ENCODE data around the gene PDPN. TPM values are rescaled to one million over a fixed set of nuclear protein-coding genes. Genes with fewer than 3 reads are reported as not detected.

PDPN gene
- polyA plus RNA-seq, 1 donor (not counting 4 experiments of a cell fraction or from before 2014, with no cell fraction given), result 29.9 TPM

- Histone ChIP-seq H3K4me1 (ENCODE audit: control insufficient read depth, extremely low read depth, insufficient read depth, low read length) (peaks cover 69% of the 10 kb centered on the region), H3K9me3 (ENCODE audit: control insufficient read depth, low read depth, low read length) (no peaks in the 10 kb centered on the region), H2AFZ (ENCODE audit: control insufficient read depth, low read length) (peak overlapping the region; percentile 49), H4K20me1 (ENCODE audit: control insufficient read depth, extremely low read depth, insufficient read depth, low read length) (no peaks in the 10 kb centered on the region), H3K9me1 (ENCODE audit: control insufficient read depth, extremely low read depth, insufficient read depth, low read length) (peaks cover 2% of the 10 kb centered on the region), H3K4me2 (ENCODE audit: control insufficient read depth, extremely low read depth, insufficient read depth, low read depth, low read length) (peak overlapping the region; percentile 86), H3K79me2 (ENCODE audit: control insufficient read depth, insufficient read depth, low read length) (peaks cover 21% of the 10 kb centered on the region), H3K27me3 (ENCODE audit: control insufficient read depth, extremely low read depth, insufficient read depth, low read length) (no peaks in the 10 kb centered on the region), H3K27ac (ENCODE audit: control insufficient read depth, insufficient read depth, low read length) (peak overlapping the region; percentile 89), H3K9ac (ENCODE audit: control insufficient read depth, extremely low read depth, insufficient read depth, low read length) (peak overlapping the region; percentile 89), H3K36me3 (ENCODE audit: control insufficient read depth in 2 of 2, extremely low read depth in 1 of 2, insufficient read depth in 2 of 2, low read length in 2 of 2) (no peaks in the 10 kb centered on the region), H3K4me3 (ENCODE audit: control insufficient read depth in 2 of 3, extremely low read depth in 1 of 3, insufficient read depth in 2 of 3, low read depth in 1 of 3, low read length in 3 of 3) (peak overlapping the region; percentile 62 to 79 (median 75))
- FAIRE-seq, result peak; percentile 13
- no peak for DNase-seq (ENCODE audit: low read depth, low spot score)
- dilution Hi-C loops (cut with MboI; ENCODE audit: extremely low pct_ligation_motif_present, low sequenced_read_pairs), result no loop called here
- TF ChIP-seq EZH2 (IDR thresholded peaks at IDR 0.05; ENCODE audit: low read length), result no peak
- TF ChIP-seq, protein P1, sequence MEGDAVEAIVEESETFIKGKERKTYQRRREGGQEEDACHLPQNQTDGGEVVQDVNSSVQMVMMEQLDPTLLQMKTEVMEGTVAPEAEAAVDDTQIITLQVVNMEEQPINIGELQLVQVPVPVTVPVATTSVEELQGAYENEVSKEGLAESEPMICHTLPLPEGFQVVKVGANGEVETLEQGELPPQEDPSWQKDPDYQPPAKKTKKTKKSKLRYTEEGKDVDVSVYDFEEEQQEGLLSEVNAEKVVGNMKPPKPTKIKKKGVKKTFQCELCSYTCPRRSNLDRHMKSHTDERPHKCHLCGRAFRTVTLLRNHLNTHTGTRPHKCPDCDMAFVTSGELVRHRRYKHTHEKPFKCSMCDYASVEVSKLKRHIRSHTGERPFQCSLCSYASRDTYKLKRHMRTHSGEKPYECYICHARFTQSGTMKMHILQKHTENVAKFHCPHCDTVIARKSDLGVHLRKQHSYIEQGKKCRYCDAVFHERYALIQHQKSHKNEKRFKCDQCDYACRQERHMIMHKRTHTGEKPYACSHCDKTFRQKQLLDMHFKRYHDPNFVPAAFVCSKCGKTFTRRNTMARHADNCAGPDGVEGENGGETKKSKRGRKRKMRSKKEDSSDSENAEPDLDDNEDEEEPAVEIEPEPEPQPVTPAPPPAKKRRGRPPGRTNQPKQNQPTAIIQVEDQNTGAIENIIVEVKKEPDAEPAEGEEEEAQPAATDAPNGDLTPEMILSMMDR (optimal IDR thresholded peaks at IDR 0.05 in 1 of 3, IDR thresholded peaks at IDR 0.05 in 1 of 3, conservative IDR thresholded peaks at IDR 0.05 in 1 of 3; ENCODE audit: extremely low read depth in 1 of 3, insufficient read depth in 2 of 3, low read length in 3 of 3), result no peak
Observed at GRCh38 chr1:13585612-13585991, 2.0 kb downstream of the PDPN start.

GRCh38 chr1:13586001-13586400 is 2.4 kb downstream of the PDPN start:
- Histone ChIP-seq H3K27ac (ENCODE audit: control insufficient read depth, insufficient read depth, low read length) (peak overlapping the region; percentile 89), H3K9me3 (ENCODE audit: control insufficient read depth, low read depth, low read length) (no peaks in the 10 kb centered on the region), H3K36me3 (ENCODE audit: control insufficient read depth in 2 of 2, extremely low read depth in 1 of 2, insufficient read depth in 2 of 2, low read length in 2 of 2) (no peaks in the 10 kb centered on the region), H3K79me2 (ENCODE audit: control insufficient read depth, insufficient read depth, low read length) (peaks cover 21% of the 10 kb centered on the region), H3K9ac (ENCODE audit: control insufficient read depth, extremely low read depth, insufficient read depth, low read length) (peak overlapping the region; percentile 89), H3K4me1 (ENCODE audit: control insufficient read depth, extremely low read depth, insufficient read depth, low read length) (peaks cover 69% of the 10 kb centered on the region), H2AFZ (ENCODE audit: control insufficient read depth, low read length) (peak overlapping the region; percentile 49), H3K4me2 (ENCODE audit: control insufficient read depth, extremely low read depth, insufficient read depth, low read depth, low read length) (peak overlapping the region; percentile 86), H3K4me3 (ENCODE audit: control insufficient read depth in 2 of 3, extremely low read depth in 1 of 3, insufficient read depth in 2 of 3, low read depth in 1 of 3, low read length in 3 of 3) (peak overlapping the region; percentile 62 to 79 (median 75)), H4K20me1 (ENCODE audit: control insufficient read depth, extremely low read depth, insufficient read depth, low read length) (no peaks in the 10 kb centered on the region), H3K9me1 (ENCODE audit: control insufficient read depth, extremely low read depth, insufficient read depth, low read length) (peaks cover 2% of the 10 kb centered on the region), H3K27me3 (ENCODE audit: control insufficient read depth, extremely low read depth, insufficient read depth, low read length) (no peaks in the 10 kb centered on the region)
- TF ChIP-seq, protein P1 (optimal IDR thresholded peaks at IDR 0.05 in 1 of 3, IDR thresholded peaks at IDR 0.05 in 1 of 3, conservative IDR thresholded peaks at IDR 0.05 in 1 of 3; ENCODE audit: extremely low read depth in 1 of 3, insufficient read depth in 2 of 3, low read length in 3 of 3), result no peak
- TF ChIP-seq EZH2 (IDR thresholded peaks at IDR 0.05; ENCODE audit: low read length), result no peak
- dilution Hi-C loops (cut with MboI; ENCODE audit: extremely low pct_ligation_motif_present, low sequenced_read_pairs), result no loop called here
- DNase-seq (ENCODE audit: low read depth, low spot score) (no peak), FAIRE-seq (peak; percentile 48)

Measured in keratinocyte (primary cell).